GM23248 (cell line): ENCODE measurements around the gene IP6K3. TPM values are rescaled to one million over a fixed set of nuclear protein-coding genes. Genes with fewer than 3 reads are reported as not detected.

ENCODE experiments used
- DNase-seq: peaks from one replicate; pipeline ENCODE4 v3.0.0-alpha.2; 2015
- H2AFZ ChIP-seq: fragments of 200-600 bp; sonication (generic); 2 replicates; pipeline ENCODE4 v1.6.1; 2016; ENCODE audit warnings: antibody characterized with exemption
- H3F3A ChIP-seq: fragments of 200-600 bp; sonication (generic); 2 replicates; pipeline ENCODE4 v1.6.1; 2016; ENCODE audit warnings: mild to moderate bottlenecking, antibody characterized with exemption, mixed run types; ENCODE audit not compliant: insufficient read depth
- H3K27ac ChIP-seq: fragments of 200-600 bp; sonication (generic); 2 replicates; pipeline ENCODE4 v1.5.1; 2016; ENCODE audit warnings: mild to moderate bottlenecking
- H3K27me3 ChIP-seq: fragments of 200-600 bp; sonication (generic); replicated peaks from 2 replicates; pipeline ENCODE4 v1.6.1; 2016; ENCODE audit warnings: mild to moderate bottlenecking; ENCODE audit not compliant: insufficient read depth
- H3K36me3 ChIP-seq: fragments of 200-600 bp; sonication (generic); 2 replicates; pipeline ENCODE4 v1.6.1; 2016; ENCODE audit warnings: low read depth, mild to moderate bottlenecking
- H3K4me1 ChIP-seq: fragments of 200-600 bp; sonication (generic); 2 replicates; pipeline ENCODE4 v1.6.1; 2016; ENCODE audit warnings: mild to moderate bottlenecking; ENCODE audit not compliant: insufficient read depth
- H3K4me2 ChIP-seq: fragments of 200-600 bp; sonication (generic); one replicate; pipeline ENCODE4 v1.6.1; 2016; ENCODE audit warnings: mild to moderate bottlenecking; ENCODE audit not compliant: unreplicated experiment
- H3K4me3 ChIP-seq: fragments of 200-600 bp; sonication (generic); 2 replicates; pipeline ENCODE4 v1.5.1; 2016; ENCODE audit warnings: mild to moderate bottlenecking
- H3K79me2 ChIP-seq: fragments of 200-600 bp; sonication (generic); 2 replicates; pipeline ENCODE4 v1.6.1; 2016; ENCODE audit warnings: mild to moderate bottlenecking; ENCODE audit not compliant: insufficient read depth
- H3K9ac ChIP-seq: fragments of 200-600 bp; sonication (generic); 2 replicates; pipeline ENCODE4 v1.6.1; 2016; ENCODE audit warnings: mild to moderate bottlenecking
- H3K9me2 ChIP-seq: fragments of 200-600 bp; sonication (generic); 2 replicates; pipeline ENCODE4 v1.6.1; 2016; ENCODE audit warnings: mixed run types, mild to moderate bottlenecking, moderate library complexity; ENCODE audit not compliant: insufficient read depth
- H3K9me3 ChIP-seq: fragments of 200-600 bp; sonication (generic); one replicate; pipeline ENCODE4 v1.6.1; 2017; ENCODE audit warnings: low read depth
- H4K20me1 ChIP-seq: fragments of 200-600 bp; sonication (generic); 2 replicates; pipeline ENCODE4 v1.6.0; 2016; ENCODE audit not compliant: insufficient read depth
- EZH2 ChIP-seq: fragments of 200-600 bp; sonication (generic); IDR thresholded peaks from 2 replicates; pipeline ENCODE4 v1.6.1; 2018; ENCODE audit warnings: antibody characterized with exemption, mild to moderate bottlenecking; ENCODE audit not compliant: insufficient read depth, poor library complexity, severe bottlenecking
- EZH2phosphoT487 ChIP-seq: fragments of 200-600 bp; sonication (generic); IDR thresholded peaks from 2 replicates; pipeline ENCODE4 v1.6.1; 2018; ENCODE audit warnings: antibody characterized with exemption, moderate library complexity, mild to moderate bottlenecking, low read depth; ENCODE audit not compliant: insufficient read depth
- WGBS, 2 experiments: methylation state at CpG; one replicate each; pipeline ENCODE4 v1.1.6; 2015 to 2017; ENCODE audit warnings: low lambda C conversion rate in 2 of 2, low coverage in 1 of 2; ENCODE audit errors: missing lambda C conversion rate in 2 of 2; 5-methylcytosine and 5-hydroxymethylcytosine counted together
- in situ Hi-C: fragments of 300-500 bp; cut with MboI; formaldehyde crosslinking; loops from 2 replicates; pipeline ENCODE4 v1.15.0; 2020
- microRNA counts: library from miRNA; unstranded; fragments of <30 nt; microRNA quantifications from one replicate; lab custom pipeline; 2016
- microRNA-seq: library from miRNA; unstranded; fragments of <30 nt; microRNA quantifications from one replicate; pipeline ENCODE4, GENCODE V29; 2016; ENCODE audit warnings: borderline number of aligned reads
- polyA plus RNA-seq: library from polyadenylated mRNA; unstranded; fragments of >200 nt; fragmentation: Nextera tagmentation; extraction: Ambion mirVana; gene quantifications from 2 replicates; pipeline ENCODE4 v1.2.1, GENCODE V29; 2016
- small RNA-seq: library from RNA; depleted of rRNA; stranded (forward); fragments of <200 nt; gene quantifications from one replicate; pipeline ENCODE3, GENCODE V24; 2014; ENCODE audit warnings: low read depth, low replicate concordance
- total RNA-seq: library from RNA; depleted of rRNA; stranded (reverse); fragments of >200 nt; shearing (Covaris generic); gene quantifications from 2 replicates; pipeline ENCODE4 v1.2.3, GENCODE V29; 2014; rRNA removed

Gene IP6K3
- total and polyA plus RNA-seq, 2 experiments from 2014 or later: not detected

GRCh38 chr6:33673851-33674250, 72.9 kb downstream of the IP6K3 start:
- in situ Hi-C loops: no loop called here
- WGBS, 2 experiments: 78 to 79% methylated on average over 7 of the region's 7 CpGs
- no peak overlapping the region for H2AFZ ChIP-seq
- no peak overlapping the region for H3K4me2 ChIP-seq
- H3K9me3 ChIP-seq: no peaks in the 10 kb centered on the region
- no peaks in the 10 kb centered on the region for H3K79me2 ChIP-seq
- H3K36me3 ChIP-seq: no peaks in the 10 kb centered on the region
- H3K9me2 ChIP-seq: no peaks in the 10 kb centered on the region
- TF ChIP-seq EZH2phosphoT487: no peak
- TF ChIP-seq EZH2: no peak
- no peak for DNase-seq
- H3F3A ChIP-seq: peaks cover 20% of the 10 kb centered on the region; the same call in 1 of the 2 replicates
- peaks cover 38% of the 10 kb centered on the region for H3K4me1 ChIP-seq
- H3K9ac ChIP-seq: no peak overlapping the region
- H3K27ac ChIP-seq: no peak overlapping the region
- no peak overlapping the region for H3K4me3 ChIP-seq
- no peaks in the 10 kb centered on the region for H3K27me3 ChIP-seq
- no peaks in the 10 kb centered on the region for H4K20me1 ChIP-seq

GRCh38 chr6:33672808-33673207, 73.9 kb downstream of the IP6K3 start:
- in situ Hi-C loops: no loop called here
- no peak for TF ChIP-seq EZH2phosphoT487
- TF ChIP-seq EZH2: no peak
- 1 to 2% methylated on average over 5 of the region's 5 CpGs for WGBS, 2 experiments

GRCh38 chr6:33671744-33672072, 75.0 kb downstream of the IP6K3 start:
- Histone ChIP-seq H3K9me2 (no peaks in the 10 kb centered on the region), H4K20me1 (no peaks in the 10 kb centered on the region), H3K4me2 (no peak overlapping the region), H3K27me3 (no peaks in the 10 kb centered on the region), H3K9me3 (no peaks in the 10 kb centered on the region), H3K36me3 (no peaks in the 10 kb centered on the region; the same call in 1 of the 2 replicates), H3K9ac (no peak overlapping the region), H3K27ac (no peak overlapping the region), H3K79me2 (no peaks in the 10 kb centered on the region), H2AFZ (no peak overlapping the region), H3F3A (peaks cover 14% of the 10 kb centered on the region; the same call in 1 of the 2 replicates), H3K4me1 (peaks cover 28% of the 10 kb centered on the region), H3K4me3 (no peak overlapping the region)
- in situ Hi-C loops: no loop called here
- no peak for TF ChIP-seq EZH2phosphoT487
- DNase-seq: peak; percentile 14
- WGBS, 2 experiments: 92 to 96% methylated on average over 3 of the region's 3 CpGs

More at GRCh38 chr6:33672808-33673207, 73.9 kb downstream of the IP6K3 start:
- peak; percentile 99 for DNase-seq
- Histone ChIP-seq H3K4me1 (peaks cover 38% of the 10 kb centered on the region), H3K9me2 (no peaks in the 10 kb centered on the region), H3K27me3 (no peaks in the 10 kb centered on the region), H3K4me2 (peak overlapping the region; percentile 58), H3K9ac (no peak overlapping the region), H4K20me1 (no peaks in the 10 kb centered on the region), H3K9me3 (no peaks in the 10 kb centered on the region), H3K36me3 (no peaks in the 10 kb centered on the region; the same call in 1 of the 2 replicates), H3K79me2 (no peaks in the 10 kb centered on the region), H3K4me3 (no peak overlapping the region), H2AFZ (no peak overlapping the region), H3K27ac (no peak overlapping the region), H3F3A (peaks cover 20% of the 10 kb centered on the region; the same call in 1 of the 2 replicates)

MicroRNAs encoded within 50 kb of the gene (microRNA counts, 767-probe panel; counts per million panel counts)
- microRNA hsa-miR-3934 (lab: Ali Mortazavi, UCI): 447 counts per million, percentile 86 among the panel's probes with 10 or more counts

Small RNA genes within 50 kb of the gene (microRNA-seq; reads per million reads assigned to microRNA genes)
- gene MIR3934: 3.1 reads per million

Small RNA genes within 50 kb of the gene (small RNA-seq; reads per million reads assigned to genes)
- gene MIR3934: not detected

Other genes starting within 250 kb of the IP6K3 start
- gene BAK1, start 166.6 kb downstream of the IP6K3 start, total RNA-seq: 18.8 and 22.5 TPM in 2 replicates
- gene BAK1, start 166.6 kb downstream of the IP6K3 start, polyA plus RNA-seq: 30.7 and 37.1 TPM in 2 replicates
- gene ITPR3, start 125.6 kb downstream of the IP6K3 start, total RNA-seq: 10.4 and 14.3 TPM in 2 replicates
- 4.8 and 4.9 TPM in 2 replicates for gene ITPR3, start 125.6 kb downstream of the IP6K3 start, polyA plus RNA-seq
- gene UQCC2, start 35.2 kb downstream of the IP6K3 start, total RNA-seq: 11.4 and 31.7 TPM in 2 replicates
- gene UQCC2, start 35.2 kb downstream of the IP6K3 start, polyA plus RNA-seq: 134 and 138 TPM in 2 replicates
- gene LEMD2, start 42.2 kb upstream of the IP6K3 start, total RNA-seq: 67.5 and 79.0 TPM in 2 replicates
- 20.1 and 21.5 TPM in 2 replicates for gene LEMD2, start 42.2 kb upstream of the IP6K3 start, polyA plus RNA-seq
- gene MLN, start 57.1 kb upstream of the IP6K3 start, total RNA-seq: not detected in 2 replicates
- gene MLN, start 57.1 kb upstream of the IP6K3 start, polyA plus RNA-seq: not detected in 2 replicates